H1 (cell line): ENCODE data around the gene GPC6. TPM values are rescaled to one million over a fixed set of nuclear protein-coding genes. Genes with fewer than 3 reads are reported as not detected.

Experiments
- CTCF ChIA-PET: fragments of 300-600 bp; sonication (Branson Sonifier 250); formaldehyde crosslinking; loops from one replicate; lab custom pipeline; 2021; ENCODE audit not compliant: partially characterized antibody; lab: Charles Lee
- POLR2A ChIA-PET: fragments of 300-600 bp; sonication (Branson Sonifier 250); formaldehyde crosslinking; loops from one replicate; lab custom pipeline; 2021; ENCODE audit warnings: inconsistent platforms; ENCODE audit not compliant: partially characterized antibody; lab: Charles Lee
- DNase-seq, 2 experiments: peaks; one replicate each; pipeline versions ENCODE4 v3.0.0 to v3.0.0-alpha.2; 2010 to 2022; ENCODE audit warnings: low spot score in 2 of 2, low read depth in 1 of 2, mixed read lengths in 1 of 2
- FAIRE-seq: peaks from 2 replicates; lab custom pipeline; 2011; peaks lifted over from hg19 to GRCh38; lab: Jason Lieb, UNC
- H2AFZ ChIP-seq: 2 replicates; pipeline ENCODE4 v1.8.1; 2012; ENCODE audit warnings: low read length, inconsistent platforms
- H2AK5ac ChIP-seq: 2 replicates; pipeline ENCODE4 v1.6.1; 2013; ENCODE audit warnings: low read depth, low read length
- H2BK120ac ChIP-seq: replicated peaks from 2 replicates; pipeline ENCODE3; 2013; ENCODE audit warnings: low read depth, low read length, inconsistent platforms
- H2BK12ac ChIP-seq: 2 replicates; pipeline ENCODE4 v1.6.1; 2013; ENCODE audit warnings: low read depth, low read length
- H2BK15ac ChIP-seq: 2 replicates; pipeline ENCODE4 v1.6.1; 2013; ENCODE audit warnings: low read length
- H2BK20ac ChIP-seq: 2 replicates; pipeline ENCODE4 v1.6.1; 2013; ENCODE audit warnings: low read length
- H2BK5ac ChIP-seq: 2 replicates; pipeline ENCODE4 v1.6.1; 2013; ENCODE audit warnings: low read depth, low read length
- H3K14ac ChIP-seq: 2 replicates; pipeline ENCODE4 v1.6.1; 2013; ENCODE audit warnings: inconsistent platforms; ENCODE audit not compliant: insufficient read length
- H3K18ac ChIP-seq: 2 replicates; pipeline ENCODE4 v1.6.1; 2013; ENCODE audit warnings: low read length; ENCODE audit errors: extremely low read depth
- H3K23ac ChIP-seq: 2 replicates; pipeline ENCODE4 v1.6.1; 2013; ENCODE audit warnings: inconsistent platforms; ENCODE audit not compliant: insufficient read length
- H3K23me2 ChIP-seq: 2 replicates; pipeline ENCODE4 v1.6.1; 2013; ENCODE audit warnings: low read depth, low read length
- H3K27ac ChIP-seq: 2 replicates; pipeline ENCODE4 v1.6.1; 2011; ENCODE audit warnings: low read depth, low read length, inconsistent platforms
- H3K27me3 ChIP-seq, 4 experiments: replicated peaks in 1 of 4; 1 replicate in 1 of 4; 2 replicates in 3 of 4; pipeline versions ENCODE4 v1.6.1 to v1.8.1; 2011 to 2013; ENCODE audit warnings: low read length in 3 of 4, mild to moderate bottlenecking in 3 of 4, inconsistent platforms in 2 of 4, mixed read lengths in 2 of 4, moderate library complexity in 1 of 4; ENCODE audit not compliant: control insufficient read depth in 3 of 4, insufficient read depth in 3 of 4; ENCODE audit errors: extremely low read depth in 1 of 4
- H3K36me3 ChIP-seq, 4 experiments: 2 replicates each; pipeline versions ENCODE4 v1.6.1 to v1.8.1; 2011 to 2013; ENCODE audit warnings: mild to moderate bottlenecking in 4 of 4, low read length in 3 of 4, moderate library complexity in 2 of 4, control low read depth in 1 of 4, inconsistent platforms in 1 of 4; ENCODE audit not compliant: insufficient read depth in 4 of 4, control insufficient read depth in 2 of 4
- H3K4ac ChIP-seq: replicated peaks from 2 replicates; pipeline ENCODE3; 2013; ENCODE audit warnings: low read length, low read depth, mixed read lengths, inconsistent platforms; ENCODE audit not compliant: insufficient read length
- H3K4me1 ChIP-seq, 4 experiments: replicated peaks in 1 of 4; 1 replicate in 1 of 4; 2 replicates in 3 of 4; pipeline versions ENCODE4 v1.6.1 to v1.8.1; 2011 to 2013; ENCODE audit warnings: low read length in 3 of 4, inconsistent platforms in 2 of 4, mixed read lengths in 1 of 4; ENCODE audit not compliant: insufficient read depth in 4 of 4, control insufficient read depth in 3 of 4
- H3K4me2 ChIP-seq, 2 experiments: 2 replicates each; pipeline versions ENCODE4 v1.6.1 to v1.8.1; 2011 to 2013; ENCODE audit warnings: low read depth in 2 of 2, low read length in 2 of 2, control low read depth in 1 of 2, inconsistent platforms in 1 of 2, mild to moderate bottlenecking in 1 of 2; ENCODE audit not compliant: insufficient read depth in 1 of 2
- H3K4me3 ChIP-seq, 4 experiments: fragments of 200-600, 300-600 bp in 1 of 4; sonication (generic), shearing (Covaris generic), sonication (Bioruptor Twin) in 1 of 4; 2 replicates each; pipeline versions ENCODE4 v1.5.1 to v1.8.1; 2011 to 2016; ENCODE audit warnings: low read length in 4 of 4, low read depth in 3 of 4, control low read depth in 2 of 4, inconsistent platforms in 2 of 4, mild to moderate bottlenecking in 2 of 4, mixed read lengths in 1 of 4, moderate library complexity in 1 of 4; ENCODE audit not compliant: insufficient read depth in 2 of 4; ENCODE audit errors: extremely low read depth in 1 of 4
- H3K56ac ChIP-seq: replicated peaks from 2 replicates; pipeline ENCODE3; 2013; ENCODE audit warnings: low read depth, mild to moderate bottlenecking, mixed read lengths, low read length, inconsistent platforms; ENCODE audit not compliant: insufficient read length
- H3K79me1 ChIP-seq: 2 replicates; pipeline ENCODE4 v1.6.1; 2013; ENCODE audit warnings: low read depth, low read length, control low read depth
- H3K79me2 ChIP-seq, 2 experiments: 2 replicates each; pipeline versions ENCODE4 v1.6.1 to v1.8.1; 2012 to 2013; ENCODE audit warnings: low read length in 2 of 2, mild to moderate bottlenecking in 2 of 2, inconsistent platforms in 1 of 2; ENCODE audit not compliant: insufficient read depth in 2 of 2, control insufficient read depth in 1 of 2
- H3K9ac ChIP-seq, 4 experiments: replicated peaks in 1 of 4; 1 replicate in 1 of 4; 2 replicates in 3 of 4; pipeline versions ENCODE4 v1.6.1 to v1.8.1; 2011 to 2013; ENCODE audit warnings: low read depth in 3 of 4, low read length in 3 of 4, control low read depth in 2 of 4, mild to moderate bottlenecking in 2 of 4, moderate library complexity in 2 of 4, inconsistent platforms in 1 of 4; ENCODE audit errors: extremely low read depth in 1 of 4
- H3K9me3 ChIP-seq, 2 experiments: 2 replicates each; pipeline versions ENCODE4 v1.6.1 to v1.8.1; 2012 to 2013; ENCODE audit warnings: mild to moderate bottlenecking in 2 of 2, moderate library complexity in 2 of 2, control low read depth in 1 of 2, inconsistent platforms in 1 of 2, low read depth in 1 of 2, low read length in 1 of 2, mixed read lengths in 1 of 2; ENCODE audit not compliant: insufficient read depth in 2 of 2
- H4K20me1 ChIP-seq, 2 experiments: replicated peaks in 1 of 2; 2 replicates each; pipeline versions ENCODE3 to v1.8.1; 2011 to 2013; ENCODE audit warnings: inconsistent platforms in 2 of 2, low read length in 2 of 2, mild to moderate bottlenecking in 1 of 2; ENCODE audit not compliant: insufficient read depth in 2 of 2, control insufficient read depth in 1 of 2
- H4K5ac ChIP-seq: 2 replicates; pipeline ENCODE4 v1.6.1; 2013; ENCODE audit warnings: low read length, low read depth, mixed read lengths, inconsistent platforms; ENCODE audit not compliant: insufficient read length
- H4K8ac ChIP-seq: 2 replicates; pipeline ENCODE4 v1.8.0; 2013; ENCODE audit warnings: mild to moderate bottlenecking, moderate library complexity, low read length, inconsistent platforms; ENCODE audit not compliant: insufficient read depth; ENCODE audit errors: extremely low read depth
- H4K91ac ChIP-seq: replicated peaks from 2 replicates; pipeline ENCODE3; 2013; ENCODE audit warnings: low read length, mixed read lengths, inconsistent platforms; ENCODE audit not compliant: insufficient read length
- ASH2L ChIP-seq: fragments of 200-600, 300-600 bp; sonication (generic); IDR thresholded peaks from one replicate; pipeline ENCODE4 v1.7.1; 2017; ENCODE audit warnings: low read length
- CEBPB ChIP-seq: IDR thresholded peaks from 2 replicates; pipeline ENCODE4 v1.6.1; 2012; ENCODE audit warnings: low read depth, low read length
- EZH2 ChIP-seq: fragments of 200-600 bp; sonication (generic); IDR thresholded peaks from 2 replicates; pipeline ENCODE4 v1.7.1; 2012; ENCODE audit warnings: low read depth, mild to moderate bottlenecking, moderate library complexity, low read length, inconsistent platforms; ENCODE audit not compliant: severe bottlenecking
- POLR2A ChIP-seq, 2 experiments: IDR thresholded peaks; 1 replicate in 1 of 2; 2 replicates in 1 of 2; pipeline ENCODE4 v1.6.1; 2011; ENCODE audit warnings: low read depth in 2 of 2, low read length in 2 of 2, mild to moderate bottlenecking in 2 of 2; ENCODE audit errors: control extremely low read depth in 1 of 2
- POLR2AphosphoS5 ChIP-seq: IDR thresholded peaks from 2 replicates; pipeline ENCODE4 v1.6.1; 2011; ENCODE audit warnings: low read depth, low read length
- RFX5 ChIP-seq: IDR thresholded peaks from 2 replicates; pipeline ENCODE4 v1.6.1; 2011; ENCODE audit warnings: low read depth, low read length, improper control_type of control experiment, borderline replicate concordance
- SP4 ChIP-seq: IDR thresholded peaks from 2 replicates; pipeline ENCODE4 v1.6.1; 2012; ENCODE audit warnings: low read length, inconsistent platforms
- TBP ChIP-seq: IDR thresholded peaks from 2 replicates; pipeline ENCODE4 v1.6.1; 2011; ENCODE audit warnings: low read depth, low read length, improper control_type of control experiment
- WGBS, 2 experiments: shearing (Covaris generic) in 1 of 2; methylation state at CpG; one replicate each; pipeline versions ENCODE4 v1.1.6 to v1.1.7; 2013 to 2015; ENCODE audit warnings: low lambda C conversion rate in 2 of 2, mixed read lengths in 2 of 2, inconsistent platforms in 1 of 2, low coverage in 1 of 2, missing lambda C conversion rate in 1 of 2; ENCODE audit not compliant: insufficient replicate concordance in 2 of 2, insufficient coverage in 1 of 2, insufficient read length in 1 of 2; ENCODE audit errors: extremely low coverage in 1 of 2, missing lambda C conversion rate in 1 of 2; 5-methylcytosine and 5-hydroxymethylcytosine counted together
- polyA plus RNA-seq, 7 experiments: library from polyadenylated mRNA; depleted of rRNA in 3 of 7; stranded (reverse) in 5 of 7; unstranded in 2 of 7; fragments of >200 nt in 5 of 7; fragments of 200-250 nt in 2 of 7; gene quantifications; 1 replicate in 5 of 7; 2 replicates in 1 of 7; 4 replicates in 1 of 7; pipeline versions ENCODE4 v1.2.1 to v1.2.3, GENCODE V29; 2011 to 2013; ENCODE audit warnings: missing spikeins in 2 of 7, mixed read lengths in 2 of 7
- total RNA-seq: library from RNA; stranded (reverse); fragmentation: NEBNext Ultra II Directional; extraction: Animal tissue kit (Norgen Biotek cat#: 25700); gene quantifications from 2 replicates; pipeline ENCODE4 v1.2.1, GENCODE V29; 2021

GPC6 gene
- total and polyA plus RNA-seq, 2 of the 8 experiments (the other 6 are each of a cell fraction or from before 2014, with no cell fraction given): 5.4 to 12.0 TPM

- TF ChIP-seq POLR2A (IDR thresholded peaks at IDR 0.05; ENCODE audit: control extremely low read depth in 1 of 2, low read depth in 2 of 2, low read length in 2 of 2): no peak
- TF ChIP-seq SP4: no peak
- TF ChIP-seq POLR2AphosphoS5: no peak
- TF ChIP-seq EZH2: no peak
- TF ChIP-seq CEBPB: no peak
- TF ChIP-seq TBP: no peak
- no peak for TF ChIP-seq ASH2L
- no peak for TF ChIP-seq RFX5
- DNase-seq (no peak), FAIRE-seq (no peak)
- WGBS, 2 experiments: 73% methylated on average over 15 of the region's 15 CpGs; no CpG with 5 or more reads in 1 of the 2 experiments
- Histone ChIP-seq H4K91ac (no peak overlapping the region), H4K20me1 (no peaks in the 10 kb centered on the region), H3K23ac (no peak overlapping the region), H3K79me2 (no peaks in the 10 kb centered on the region), H3K79me1 (no peaks in the 10 kb centered on the region), H2BK15ac (no peak overlapping the region), H4K8ac (no peak overlapping the region; the same call in 1 of the 2 replicates), H2BK120ac (no peak overlapping the region), H3K4me2 (peak overlapping the region; percentile 17 to 27; a peak in 1 of 4 replicates), H3K27me3 (no peaks in the 10 kb centered on the region), H3K18ac (no peak overlapping the region; the same call in 1 of the 2 replicates), H3K4me1 (peaks cover 5 to 12% (median 10%) of the 10 kb centered on the region in 4 experiments; a peak in 6 of 7 replicates), H3K9me3 (no peaks in the 10 kb centered on the region), H3K27ac (no peak overlapping the region), H3K23me2 (no peaks in the 10 kb centered on the region), H3K4ac (no peak overlapping the region), H3K4me3 (no peak overlapping the region), H3K36me3 (no peaks in the 10 kb centered on the region), H2BK12ac (no peak overlapping the region; the same call in 1 of the 2 replicates), H4K5ac (no peak overlapping the region), H2AFZ (no peak overlapping the region), H3K9ac (no peak overlapping the region), H2AK5ac (no peak overlapping the region; the same call in 1 of the 2 replicates), H2BK5ac (no peak overlapping the region), H3K14ac (no peak overlapping the region), H3K56ac (no peak overlapping the region), H2BK20ac (no peak overlapping the region)
- ChIA-PET CTCF (interaction anchor here (1.0 to 1.8 kb wide), 3 partner anchors 11 to 49 kb away, joined by 3 to 5 read pairs (median 4); no protein-coding TSS in a partner anchor), POLR2A (interaction anchor here (0.6 to 0.9 kb wide), 3 partner anchors 9 to 40 kb away, joined by 3 read pairs; no protein-coding TSS in a partner anchor)
These were observed 1086.1 kb downstream of the GPC6 start for GRCh38 chr13:94312511-94313216.
